NCI-H82 treated with DMSO at 0.1 percent for 48 hours (cell line): Measurements from ENCODE around the gene RHOH.

ENCODE experiments used
- DNase-seq: peaks from one replicate; lab custom pipeline; 2025; ENCODE audit not compliant: unreplicated experiment; lab: John Stamatoyannopoulos, UW

Gene RHOH

GRCh38 chr4:40232610-40233009, 35.8 kb downstream of the RHOH start:
- no peak for DNase-seq

GRCh38 chr4:40233227-40233626, 36.4 kb downstream of the RHOH start:
- no peak for DNase-seq

- DNase-seq: no peak
Observed at GRCh38 chr4:40234519-40235039, 37.7 kb downstream of the RHOH start.

- DNase-seq: no peak
Observed at GRCh38 chr4:40238008-40238699, 41.3 kb downstream of the RHOH start.

GRCh38 chr4:40238700-40239548, 42.1 kb downstream of the RHOH start:
- no peak for DNase-seq

GRCh38 chr4:40240040-40240653, 43.3 kb downstream of the RHOH start:
- DNase-seq: no peak

- no peak for DNase-seq
Observed at GRCh38 chr4:40241026-40241425, 44.2 kb downstream of the RHOH start.

- no peak for DNase-seq
Observed at GRCh38 chr4:40241941-40242340, 45.1 kb downstream of the RHOH start.

GRCh38 chr4:40243386-40243948, 46.6 kb downstream of the RHOH start:
- DNase-seq: no peak

GRCh38 chr4:40244606-40245005, 47.8 kb downstream of the RHOH start:
- DNase-seq: no peak

GRCh38 chr4:40245550-40245949, 48.7 kb downstream of the RHOH start:
- no peak for DNase-seq

GRCh38 chr4:40246011-40246900, 49.4 kb downstream of the RHOH start:
- DNase-seq: no peak

GRCh38 chr4:40246938-40247337, 50.1 kb downstream of the RHOH start:
- DNase-seq: no peak

- DNase-seq: no peak
Observed at GRCh38 chr4:40247350-40247749, 50.5 kb downstream of the RHOH start.

GRCh38 chr4:40251366-40251765, 54.5 kb downstream of the RHOH start:
- DNase-seq: no peak

GRCh38 chr4:40253906-40254305, 57.1 kb downstream of the RHOH start:
- DNase-seq: no peak

- no peak for DNase-seq
Observed at GRCh38 chr4:40254608-40255392, 58.0 kb downstream of the RHOH start.

- DNase-seq: no peak
Observed at GRCh38 chr4:40255393-40256281, 58.8 kb downstream of the RHOH start.

GRCh38 chr4:40256329-40256728, 59.5 kb downstream of the RHOH start:
- DNase-seq: no peak
